NCI-H1417 treated with DMSO at 0.1 percent for 48 hours (cell line): ENCODE data around the gene POGLUT3.

ENCODE experiments used
- DNase-seq: peaks from one replicate; lab custom pipeline; 2025; lab: John Stamatoyannopoulos, UW

POGLUT3 gene

GRCh38 chr11:108500169-108500568 is 2.0 kb upstream of the POGLUT3 start:
- DNase-seq = no peak

- DNase-seq = no peak
Measured at GRCh38 chr11:108498816-108499408, 728 bp upstream of the POGLUT3 start.

- peak; percentile 62 for DNase-seq
Measured at GRCh38 chr11:108497317-108498045, 703 bp downstream of the POGLUT3 start.

- no peak for DNase-seq
Measured at GRCh38 chr11:108496643-108497256, 1.4 kb downstream of the POGLUT3 start.

- no peak for DNase-seq
Measured at GRCh38 chr11:108495326-108495725, 2.9 kb downstream of the POGLUT3 start.

- DNase-seq = no peak
Measured at GRCh38 chr11:108494182-108494581, 4.0 kb downstream of the POGLUT3 start.

GRCh38 chr11:108491936-108492335 is 6.2 kb downstream of the POGLUT3 start:
- DNase-seq = no peak

GRCh38 chr11:108486828-108487227 is 11.4 kb downstream of the POGLUT3 start:
- no peak for DNase-seq

- no peak for DNase-seq
Measured at GRCh38 chr11:108486331-108486730, 11.9 kb downstream of the POGLUT3 start.

- no peak for DNase-seq
Measured at GRCh38 chr11:108483163-108483562, 15.0 kb downstream of the POGLUT3 start.

- DNase-seq = no peak
Measured at GRCh38 chr11:108474664-108475463, 23.3 kb downstream of the POGLUT3 start.

GRCh38 chr11:108472681-108473080 is 25.5 kb downstream of the POGLUT3 start:
- no peak for DNase-seq

GRCh38 chr11:108468478-108468864 is 29.7 kb downstream of the POGLUT3 start:
- DNase-seq = no peak

GRCh38 chr11:108467091-108467823 is 30.9 kb downstream of the POGLUT3 start, which contains the start of gene C11orf65:
TSS of gene C11orf65 (minus strand) at chr11:108467529. CDS start at chr11:108461559, 5,970 bp downstream.
- DNase-seq = peak; percentile 97

GRCh38 chr11:108466405-108466804 is 31.8 kb downstream of the POGLUT3 start:
- no peak for DNase-seq

- no peak for DNase-seq
Measured at GRCh38 chr11:108453207-108453835, 44.9 kb downstream of the POGLUT3 start.
